Measurements from ENCODE around the gene HEPN1. TPM values are rescaled to one million over a fixed set of nuclear protein-coding genes. Genes with fewer than 3 reads are reported as not detected.
A peak's percentile ranks its signal among the peaks of the same experiment; 100 is the strongest.

Gene HEPN1
- total and polyA plus RNA-seq, 10 of the 15 experiments (the other 5 are each of a cell fraction or from before 2014, with no cell fraction given), result not detected

- TF ChIP-seq ZBED1 (IDR thresholded peaks at IDR 0.05; ENCODE audit: borderline replicate concordance), result no peak
Measured at GRCh38 chr11:124872280-124872679, 46.8 kb upstream of the HEPN1 start (continued).

DNA sequence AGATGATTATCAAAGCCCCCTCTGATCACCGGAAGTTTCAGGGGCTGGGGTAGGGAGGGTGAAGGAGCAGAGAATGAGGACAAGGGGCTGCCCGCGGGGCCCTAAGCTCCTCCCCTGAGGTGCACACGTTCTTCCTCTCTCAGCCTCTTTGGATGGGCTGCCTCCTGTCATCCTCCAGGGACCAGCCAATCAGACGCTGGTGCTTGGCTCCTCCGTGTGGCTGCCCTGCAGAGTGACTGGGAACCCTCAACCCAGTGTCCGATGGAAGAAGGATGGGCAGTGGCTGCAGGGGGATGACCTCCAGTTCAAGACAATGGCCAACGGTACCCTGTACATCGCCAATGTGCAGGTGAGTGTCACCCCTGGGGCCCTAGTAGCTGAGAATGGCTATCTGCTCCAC is 46.3 kb upstream of the HEPN1 start:
- no TSS peak for BruUV-seq (replicated peaks)
- Histone ChIP-seq H2AFZ (ENCODE audit: control insufficient read depth, low read depth, low read length) (no peak overlapping the region), H3K36me3 (ENCODE audit: control insufficient read depth in 2 of 2, insufficient read depth in 2 of 2, low read length in 1 of 2) (no peaks in the 10 kb centered on the region), H3K4me3 (no peak overlapping the region), H3K27me3 (replicated peaks in 1 of 2; ENCODE audit: control insufficient read depth in 2 of 2, insufficient read depth in 2 of 2, low read length in 1 of 2) (peaks cover 9 to 11% of the 10 kb centered on the region in 2 experiments), H3K9ac (ENCODE audit: control insufficient read depth, insufficient read depth, low read length) (no peak overlapping the region), H4K20me1 (ENCODE audit: control insufficient read depth, insufficient read depth) (no peaks in the 10 kb centered on the region), H3K4me1 (ENCODE audit: control insufficient read depth, insufficient read depth, low read length) (no peaks in the 10 kb centered on the region), H3K4me2 (ENCODE audit: control insufficient read depth, insufficient read depth) (no peak overlapping the region), H3K79me2 (ENCODE audit: control insufficient read depth, insufficient read depth, low read length) (no peaks in the 10 kb centered on the region), H3K9me3 (replicated peaks; ENCODE audit: control insufficient read depth, insufficient read depth, low read length) (no peaks in the 10 kb centered on the region), H3K27ac (ENCODE audit: control insufficient read depth, insufficient read depth) (no peak overlapping the region)
- CTCF ChIA-PET, result no interaction called here
- RAD21 ChIA-PET (ENCODE audit: unreplicated experiment), result no interaction called here
- ATAC-seq, result no peak
- no peak for DNase-seq (ENCODE audit: low read depth, low spot score)
- intact Hi-C loops (cut with micrococcal nuclease; ENCODE audit: unreplicated experiment) (no loop called here), in situ Hi-C loops (cut with MboI) (no loop called here)
- SMC1A ChIA-PET (ENCODE audit: uncharacterized antibody, unreplicated experiment), result no interaction called here
- POLR2A ChIA-PET, result no interaction called here
- TF ChIP-seq NFYB (IDR thresholded peaks at IDR 0.05; ENCODE audit: insufficient read depth, low read depth, low read length) (peak; percentile 58), HDGF (IDR thresholded peaks at IDR 0.05) (no peak)
- FAIRE-seq, result no peak
- WGBS (ENCODE audit: insufficient coverage, insufficient replicate concordance, low lambda C conversion rate, missing lambda C conversion rate), result 20% methylated on average over 9 of the region's 9 CpGs

- no TSS peak for BruUV-seq (replicated peaks)
- Histone ChIP-seq H4K20me1 (ENCODE audit: control insufficient read depth, insufficient read depth) (no peaks in the 10 kb centered on the region), H3K9me3 (replicated peaks; ENCODE audit: control insufficient read depth, insufficient read depth, low read length) (no peaks in the 10 kb centered on the region), H3K9ac (ENCODE audit: control insufficient read depth, insufficient read depth, low read length) (no peak overlapping the region), H3K4me1 (ENCODE audit: control insufficient read depth, insufficient read depth, low read length) (no peaks in the 10 kb centered on the region), H2AFZ (ENCODE audit: control insufficient read depth, low read depth, low read length) (no peak overlapping the region), H3K4me2 (ENCODE audit: control insufficient read depth, insufficient read depth) (no peak overlapping the region), H3K4me3 (no peak overlapping the region), H3K36me3 (ENCODE audit: control insufficient read depth in 2 of 2, insufficient read depth in 2 of 2, low read length in 1 of 2) (no peaks in the 10 kb centered on the region), H3K27ac (ENCODE audit: control insufficient read depth, insufficient read depth) (no peak overlapping the region), H3K27me3 (replicated peaks in 1 of 2; ENCODE audit: control insufficient read depth in 2 of 2, insufficient read depth in 2 of 2, low read length in 1 of 2) (peaks cover 3 to 4% of the 10 kb centered on the region in 2 experiments), H3K79me2 (ENCODE audit: control insufficient read depth, insufficient read depth, low read length) (no peaks in the 10 kb centered on the region)
- FAIRE-seq, result no peak
- no peak for ATAC-seq
- TF ChIP-seq CBFB (IDR thresholded peaks at IDR 0.05; ENCODE audit: low read depth) (no peak), NFYA (IDR thresholded peaks at IDR 0.05; ENCODE audit: borderline replicate concordance, low read depth, low read length) (no peak), STAT3 (IDR thresholded peaks at IDR 0.05; ENCODE audit: low read depth, low read length) (no peak), KDM1A (IDR thresholded peaks at IDR 0.05; ENCODE audit: borderline replicate concordance) (no peak), HDGF (IDR thresholded peaks at IDR 0.05) (no peak), HDAC2 (IDR thresholded peaks at IDR 0.05) (no peak), TBL1XR1 (IDR thresholded peaks at IDR 0.05; ENCODE audit: low read depth, low read length) (no peak), ZNF217 (IDR thresholded peaks at IDR 0.05) (no peak)
- TF ChIP-seq, protein P1, sequence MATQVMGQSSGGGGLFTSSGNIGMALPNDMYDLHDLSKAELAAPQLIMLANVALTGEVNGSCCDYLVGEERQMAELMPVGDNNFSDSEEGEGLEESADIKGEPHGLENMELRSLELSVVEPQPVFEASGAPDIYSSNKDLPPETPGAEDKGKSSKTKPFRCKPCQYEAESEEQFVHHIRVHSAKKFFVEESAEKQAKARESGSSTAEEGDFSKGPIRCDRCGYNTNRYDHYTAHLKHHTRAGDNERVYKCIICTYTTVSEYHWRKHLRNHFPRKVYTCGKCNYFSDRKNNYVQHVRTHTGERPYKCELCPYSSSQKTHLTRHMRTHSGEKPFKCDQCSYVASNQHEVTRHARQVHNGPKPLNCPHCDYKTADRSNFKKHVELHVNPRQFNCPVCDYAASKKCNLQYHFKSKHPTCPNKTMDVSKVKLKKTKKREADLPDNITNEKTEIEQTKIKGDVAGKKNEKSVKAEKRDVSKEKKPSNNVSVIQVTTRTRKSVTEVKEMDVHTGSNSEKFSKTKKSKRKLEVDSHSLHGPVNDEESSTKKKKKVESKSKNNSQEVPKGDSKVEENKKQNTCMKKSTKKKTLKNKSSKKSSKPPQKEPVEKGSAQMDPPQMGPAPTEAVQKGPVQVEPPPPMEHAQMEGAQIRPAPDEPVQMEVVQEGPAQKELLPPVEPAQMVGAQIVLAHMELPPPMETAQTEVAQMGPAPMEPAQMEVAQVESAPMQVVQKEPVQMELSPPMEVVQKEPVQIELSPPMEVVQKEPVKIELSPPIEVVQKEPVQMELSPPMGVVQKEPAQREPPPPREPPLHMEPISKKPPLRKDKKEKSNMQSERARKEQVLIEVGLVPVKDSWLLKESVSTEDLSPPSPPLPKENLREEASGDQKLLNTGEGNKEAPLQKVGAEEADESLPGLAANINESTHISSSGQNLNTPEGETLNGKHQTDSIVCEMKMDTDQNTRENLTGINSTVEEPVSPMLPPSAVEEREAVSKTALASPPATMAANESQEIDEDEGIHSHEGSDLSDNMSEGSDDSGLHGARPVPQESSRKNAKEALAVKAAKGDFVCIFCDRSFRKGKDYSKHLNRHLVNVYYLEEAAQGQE (IDR thresholded peaks at IDR 0.05; ENCODE audit: low read depth, low read length), result no peak
- ChIA-PET CTCF (no interaction called here), SMC1A (ENCODE audit: uncharacterized antibody, unreplicated experiment) (no interaction called here), POLR2A (no interaction called here), RAD21 (ENCODE audit: unreplicated experiment) (no interaction called here)
- 28% methylated on average over 8 of the region's 8 CpGs for WGBS (ENCODE audit: insufficient coverage, insufficient replicate concordance, low lambda C conversion rate, missing lambda C conversion rate)
- in situ Hi-C loops (cut with MboI) (no loop called here), intact Hi-C loops (cut with micrococcal nuclease; ENCODE audit: unreplicated experiment) (no loop called here)
- DNase-seq (ENCODE audit: low read depth, low spot score), result no peak
Measured at GRCh38 chr11:124873951-124874350, 45.1 kb upstream of the HEPN1 start.

Measured in GM12878 (cell line).